GM18520 (cell line): ENCODE data around the gene APOL4.
"Not testable (repeated sequence)": the region's sequence is repeated elsewhere in the genome, so short reads cannot be mapped to it uniquely, and the experiment has no call there.

ENCODE experiments used
- ATAC-seq: cut with Tn5 transposase; IDR thresholded peaks from one replicate; pipeline ENCODE4 v1.9.1; 2021; ENCODE audit not compliant: unreplicated experiment

APOL4 gene

GRCh38 chr22:36185828-36186624 lies 15.6 kb downstream of the APOL4 start:
- no peak for ATAC-seq

GRCh38 chr22:36184433-36185025 lies 17.1 kb downstream of the APOL4 start:
- ATAC-seq, result no peak

- no peak for ATAC-seq
Measured at GRCh38 chr22:36183446-36183845, 18.2 kb downstream of the APOL4 start.

GRCh38 chr22:36182857-36183256 lies 18.8 kb downstream of the APOL4 start:
- ATAC-seq, result no peak

GRCh38 chr22:36182056-36182455 lies 19.6 kb downstream of the APOL4 start:
- no peak for ATAC-seq

- no peak for ATAC-seq
Measured at GRCh38 chr22:36180928-36181327, 20.7 kb downstream of the APOL4 start.

GRCh38 chr22:36180038-36180880 lies 21.4 kb downstream of the APOL4 start:
- no peak for ATAC-seq

- no peak for ATAC-seq
Measured at GRCh38 chr22:36177160-36177559, 24.4 kb downstream of the APOL4 start.

- no peak for ATAC-seq
Measured at GRCh38 chr22:36175892-36176291, 25.7 kb downstream of the APOL4 start.

- no peak for ATAC-seq
Measured at GRCh38 chr22:36171941-36172340, 29.7 kb downstream of the APOL4 start.

GRCh38 chr22:36166518-36167220 lies 34.9 kb downstream of the APOL4 start:
- no peak for ATAC-seq

GRCh38 chr22:36166086-36166485 lies 35.5 kb downstream of the APOL4 start:
- no peak for ATAC-seq

GRCh38 chr22:36165141-36165540 lies 36.5 kb downstream of the APOL4 start:
- ATAC-seq, result no peak

GRCh38 chr22:36164621-36165020 lies 37.0 kb downstream of the APOL4 start:
- ATAC-seq, result no peak

- no peak for ATAC-seq
Measured at GRCh38 chr22:36163497-36163896, 38.1 kb downstream of the APOL4 start.

GRCh38 chr22:36162127-36163034 lies 39.2 kb downstream of the APOL4 start:
- ATAC-seq, result no peak

- not testable (repeated sequence) for ATAC-seq
Measured at GRCh38 chr22:36161793-36162126, 39.8 kb downstream of the APOL4 start.

- no peak for ATAC-seq
Measured at GRCh38 chr22:36160499-36160942, 41.1 kb downstream of the APOL4 start, which contains the start of gene APOL3. Gene APOL3, minus strand, starts transcription at chr22:36160755. Its CDS starts 11,700 bp downstream, at chr22:36149055.

GRCh38 chr22:36156515-36157419 lies 44.8 kb downstream of the APOL4 start:
- ATAC-seq, result no peak
